C4-2B (cell line): Measurements from ENCODE around the gene ZNF407.

Experiments used
- H3K27ac ChIP-seq: fragments of 450-650 bp; 2 replicates; pipeline ENCODE4 v1.5.1; 2017
- CTCF ChIP-seq: fragments of 450-650 bp; conservative IDR thresholded peaks from 2 replicates; pipeline ENCODE4 v1.5.1; 2017; ENCODE audit warnings: mild to moderate bottlenecking
- ZFX ChIP-seq: fragments of 450-650 bp; IDR thresholded peaks from 2 replicates; pipeline ENCODE4 v1.6.1; 2017

ZNF407 gene

GRCh38 chr18:74714791-74715190, 117.1 kb downstream of the ZNF407 start:
- no peak overlapping the region for H3K27ac ChIP-seq
- no peak for TF ChIP-seq CTCF

GRCh38 chr18:74715306-74715705, 117.6 kb downstream of the ZNF407 start:
- TF ChIP-seq ZFX (no peak), CTCF (no peak)

GRCh38 chr18:74715865-74716712, 118.4 kb downstream of the ZNF407 start:
- no peak for TF ChIP-seq ZFX
- no peak for TF ChIP-seq CTCF

More at GRCh38 chr18:74715306-74715705, 117.6 kb downstream of the ZNF407 start:
- H3K27ac ChIP-seq = no peak overlapping the region

GRCh38 chr18:74718312-74718711, 120.6 kb downstream of the ZNF407 start:
- TF ChIP-seq ZFX (no peak), CTCF (no peak)
- H3K27ac ChIP-seq = no peak overlapping the region

More at GRCh38 chr18:74715865-74716712, 118.4 kb downstream of the ZNF407 start:
- H3K27ac ChIP-seq = no peak overlapping the region

- TF ChIP-seq CTCF = no peak
- no peak for TF ChIP-seq ZFX
- no peak overlapping the region for H3K27ac ChIP-seq
Measured at GRCh38 chr18:74722237-74722636, 124.6 kb downstream of the ZNF407 start.

- no peak overlapping the region for H3K27ac ChIP-seq
- TF ChIP-seq CTCF (no peak), ZFX (no peak)
Measured at GRCh38 chr18:74724186-74724585, 126.5 kb downstream of the ZNF407 start.

GRCh38 chr18:74725690-74726089, 128.0 kb downstream of the ZNF407 start:
- no peak for TF ChIP-seq CTCF
- no peak for TF ChIP-seq ZFX
- H3K27ac ChIP-seq = no peak overlapping the region
